GM13976 (cell line): ENCODE data around the gene ZDHHC1.

Source experiments
- DNase-seq: peaks from one replicate; pipeline ENCODE4 v3.0.0; 2012; ENCODE audit warnings: low spot score
- CTCF ChIP-seq: IDR thresholded peaks from 2 replicates; pipeline ENCODE4 v1.5.1; 2012; ENCODE audit warnings: borderline replicate concordance, mild to moderate bottlenecking; ENCODE audit not compliant: insufficient read depth; ENCODE audit errors: extremely low read depth, missing control alignments, control extremely low read depth
- in situ Hi-C: fragments of 300-500 bp; cut with MboI; formaldehyde crosslinking; loops from one replicate; pipeline ENCODE4 v1.12.0; 2022; ENCODE audit warnings: low sequenced_read_pairs, mixed read lengths, inconsistent platforms; ENCODE audit not compliant: unreplicated experiment

ZDHHC1 gene, protein sequence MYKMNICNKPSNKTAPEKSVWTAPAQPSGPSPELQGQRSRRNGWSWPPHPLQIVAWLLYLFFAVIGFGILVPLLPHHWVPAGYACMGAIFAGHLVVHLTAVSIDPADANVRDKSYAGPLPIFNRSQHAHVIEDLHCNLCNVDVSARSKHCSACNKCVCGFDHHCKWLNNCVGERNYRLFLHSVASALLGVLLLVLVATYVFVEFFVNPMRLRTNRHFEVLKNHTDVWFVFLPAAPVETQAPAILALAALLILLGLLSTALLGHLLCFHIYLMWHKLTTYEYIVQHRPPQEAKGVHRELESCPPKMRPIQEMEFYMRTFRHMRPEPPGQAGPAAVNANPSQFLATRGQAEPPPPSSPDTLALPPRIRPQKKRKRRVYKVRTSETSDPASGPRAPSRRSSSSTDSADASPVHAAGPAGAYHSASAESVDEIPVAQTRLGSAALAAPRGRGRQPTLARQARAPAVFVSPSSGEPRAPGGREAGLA

DNA sequence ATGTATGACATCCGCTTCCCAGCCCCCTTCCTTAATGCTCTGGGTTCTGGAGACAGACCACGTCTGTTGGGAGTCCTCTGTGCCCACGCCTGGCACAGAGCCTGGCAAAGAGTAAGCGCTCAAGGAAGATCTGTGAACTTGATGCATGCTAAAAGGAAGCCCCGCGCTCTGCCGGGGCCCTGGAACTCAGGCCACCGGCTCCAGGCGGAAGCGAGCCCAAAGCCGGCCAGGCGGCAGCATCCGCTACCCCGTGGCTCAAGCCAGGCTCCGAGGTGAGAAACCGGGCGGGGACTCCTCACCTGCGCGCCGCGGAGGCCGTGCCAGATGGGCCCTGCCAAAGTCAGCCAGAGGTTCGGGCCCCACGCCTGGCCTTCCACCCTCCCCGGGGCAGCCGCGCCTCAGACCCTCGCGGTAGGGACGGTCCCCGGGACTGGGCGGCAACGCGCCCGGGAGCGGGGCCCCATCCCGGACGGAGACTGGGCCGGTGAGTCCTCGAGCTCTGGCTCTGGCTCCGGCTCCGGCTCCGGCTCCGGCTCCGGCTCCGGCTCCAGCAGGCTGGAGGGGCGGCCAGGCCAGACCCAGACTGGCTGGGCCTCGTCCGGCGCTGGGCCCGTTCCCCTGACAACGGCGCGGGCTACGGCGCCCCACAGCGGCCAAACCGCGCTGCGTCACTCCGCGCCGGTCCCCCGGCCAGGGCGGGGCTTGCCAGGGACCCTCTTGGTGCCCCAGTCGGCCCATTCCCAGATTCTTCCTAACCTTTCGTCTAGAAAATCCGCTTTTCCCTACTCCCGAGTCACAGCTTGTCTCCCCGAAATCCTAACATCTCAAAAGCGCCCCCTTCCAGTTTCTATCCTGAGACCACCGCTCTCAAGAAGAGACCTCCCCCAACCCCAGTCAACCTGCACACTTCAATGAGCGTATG is at the start of gene ZDHHC1:
TSS of gene ZDHHC1 (minus strand) at position 606 of the 922 bp plus-strand sequence. CDS start 8,702 bp downstream, outside the sequence.
- DNase-seq: peak; percentile 91
- peak; percentile 76 for TF ChIP-seq CTCF
- in situ Hi-C loops: loop anchor here (25.0 kb wide), 2 partner anchors 154 to 454 kb away; partner anchors contain the start of gene CES3

- DNase-seq: no peak
- in situ Hi-C loops: no loop called here
- no peak for TF ChIP-seq CTCF
Measured at GRCh38 chr16:67464565-67464964, 48.3 kb upstream of the ZDHHC1 start.

DNA sequence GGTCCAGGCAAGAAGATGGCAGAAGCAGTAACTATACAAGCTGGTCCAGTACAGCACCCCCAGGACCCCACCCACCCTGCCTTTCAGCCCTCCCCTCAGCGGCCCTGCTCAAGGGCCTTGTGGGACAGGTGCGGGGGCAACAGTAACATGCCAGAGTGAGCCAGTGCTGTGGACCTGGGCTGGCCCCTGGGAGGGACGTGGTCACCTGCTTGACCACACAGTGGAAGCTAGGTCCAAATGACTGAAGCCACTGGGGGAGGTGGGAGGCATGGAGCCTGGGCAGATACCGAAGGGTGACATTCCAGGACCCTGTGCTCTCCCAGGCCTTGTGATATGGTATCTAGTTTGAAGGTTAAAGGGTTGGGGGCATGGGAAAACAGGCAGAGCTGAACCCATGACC is 47.4 kb upstream of the ZDHHC1 start:
- no peak for DNase-seq
- TF ChIP-seq CTCF: no peak
- in situ Hi-C loops: no loop called here

DNA sequence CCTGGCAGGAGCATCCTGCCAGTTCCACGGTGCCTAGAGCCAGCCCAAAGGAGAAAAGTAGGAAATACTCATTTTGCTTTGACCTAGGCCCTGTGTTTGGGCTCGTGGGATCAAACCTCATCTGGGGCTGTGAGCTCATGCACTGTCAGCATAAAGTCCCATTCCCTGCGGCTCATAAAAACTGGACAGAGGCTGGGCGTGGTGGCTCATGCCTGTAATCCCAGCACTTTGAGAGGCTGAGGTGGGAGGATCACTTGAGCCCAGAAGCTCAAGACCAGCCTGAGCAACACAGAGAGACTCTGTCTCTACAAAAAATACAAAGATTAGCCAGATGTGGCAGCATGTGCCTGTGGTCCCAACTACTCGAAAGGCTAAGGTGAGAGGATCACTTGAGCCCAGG is 46.8 kb upstream of the ZDHHC1 start:
- no peak for TF ChIP-seq CTCF
- in situ Hi-C loops: no loop called here
- no peak for DNase-seq

DNA sequence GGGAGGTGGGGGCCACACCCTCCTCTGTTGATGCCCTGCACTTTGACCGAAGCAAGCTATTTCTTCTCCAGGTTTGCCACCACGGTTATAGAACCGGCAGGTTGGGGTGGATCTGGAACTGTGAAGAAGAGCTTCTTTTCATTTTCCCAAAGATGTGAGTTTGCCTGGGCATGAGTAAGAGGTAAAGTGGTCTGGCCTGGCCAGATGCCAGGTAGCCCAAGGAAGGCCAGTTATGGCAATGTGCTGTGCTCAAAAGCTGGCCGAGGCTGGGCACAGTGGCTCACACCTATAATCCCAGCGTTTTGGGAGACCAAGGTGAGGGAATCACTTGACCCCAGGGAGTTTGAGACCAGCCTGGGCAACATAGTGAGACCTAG is 46.0 kb upstream of the ZDHHC1 start:
- in situ Hi-C loops: no loop called here
- TF ChIP-seq CTCF: no peak
- DNase-seq: no peak

GRCh38 chr16:67461600-67462278 is 45.5 kb upstream of the ZDHHC1 start:
- TF ChIP-seq CTCF: no peak
- no peak for DNase-seq
- in situ Hi-C loops: no loop called here
